GM23248 (cell line): ENCODE results near the gene PTPRD.

Experiments used
- EZH2 ChIP-seq: fragments of 200-600 bp; sonication (generic); IDR thresholded peaks from 2 replicates; pipeline ENCODE4 v1.6.1; 2018; ENCODE audit warnings: antibody characterized with exemption, mild to moderate bottlenecking; ENCODE audit not compliant: insufficient read depth, poor library complexity, severe bottlenecking
- EZH2phosphoT487 ChIP-seq: fragments of 200-600 bp; sonication (generic); IDR thresholded peaks from 2 replicates; pipeline ENCODE4 v1.6.1; 2018; ENCODE audit warnings: antibody characterized with exemption, moderate library complexity, mild to moderate bottlenecking, low read depth; ENCODE audit not compliant: insufficient read depth

DNA sequence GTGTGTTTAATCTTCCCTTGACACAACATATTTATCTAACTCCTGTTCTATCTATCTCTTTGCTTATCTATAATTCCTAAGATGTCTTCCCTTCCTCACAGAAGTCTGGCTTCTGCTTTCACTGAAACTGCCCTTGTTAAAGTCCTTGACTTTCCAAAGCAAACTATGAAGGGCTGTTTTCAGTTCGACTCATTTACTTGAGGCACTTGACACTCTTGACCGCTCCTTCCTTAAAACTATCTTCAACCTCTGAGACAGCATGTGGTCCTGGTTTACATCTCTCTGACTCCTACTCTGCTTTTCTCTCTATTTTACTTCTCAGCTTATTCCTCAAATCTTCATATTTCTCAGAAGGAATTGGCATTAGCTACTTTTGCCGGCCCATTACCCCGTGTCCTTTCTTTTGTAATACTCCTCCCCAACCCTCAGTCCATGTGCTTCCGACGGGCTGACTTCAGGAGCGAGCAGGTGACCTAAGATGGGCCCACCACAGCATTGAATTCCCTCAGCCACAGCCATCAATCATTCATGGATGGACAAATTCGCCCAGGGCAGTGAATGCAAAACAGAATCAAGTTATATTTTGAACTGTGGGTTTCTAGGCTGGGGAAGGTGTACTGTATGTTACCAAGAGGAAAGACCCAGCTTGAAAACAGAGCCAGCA lies 1089.2 kb downstream of the PTPRD start:
- no peak for TF ChIP-seq EZH2
- no peak for TF ChIP-seq EZH2phosphoT487
